HL-60 (cell line): ENCODE results near the gene BSND.

ENCODE experiments used
- CTCF ChIP-seq: IDR thresholded peaks from one replicate; pipeline ENCODE4 v1.5.1; 2011; ENCODE audit warnings: low read length, control low read depth, inconsistent platforms; ENCODE audit not compliant: insufficient read depth
- GABPA ChIP-seq: IDR thresholded peaks from 2 replicates; pipeline ENCODE4 v1.6.1; 2012; ENCODE audit warnings: low read depth

- TF ChIP-seq GABPA, result no peak
- TF ChIP-seq CTCF, result no peak
Measured at GRCh38 chr1:54990916-54991315, 7.8 kb upstream of the BSND start.
